GM12878 (cell line): ENCODE measurements around the gene CCDC137. TPM values are rescaled to one million over a fixed set of nuclear protein-coding genes. Genes with fewer than 3 reads are reported as not detected.
A peak's percentile ranks its signal among the peaks of the same experiment; 100 is the strongest.

Source experiments
- ATAC-seq: fragments of 200-7000 bp; cut with Tn5 transposase; 3 replicates; pipeline ENCODE4 v1.9.1; 2020; ENCODE audit warnings: mild to moderate bottlenecking, moderate library complexity
- BruUV-seq: library from RNA; stranded (reverse); fragments of 400-500 nt; replicated peaks from 2 replicates; lab custom pipeline; 2021; lab: Mats Ljungman, UMichigan
- CTCF ChIA-PET: fragments of 300-600 bp; sonication (Branson Sonifier 250); formaldehyde crosslinking; extraction: SDS; loops from one replicate; lab custom pipeline; 2021; ENCODE audit warnings: inconsistent platforms; lab: Yijun Ruan, JAX
- POLR2A ChIA-PET: fragments of 350-600 bp; formaldehyde crosslinking; extraction: SDS; loops from one replicate; lab custom pipeline; 2021; ENCODE audit warnings: inconsistent platforms; lab: Charles Lee
- RAD21 ChIA-PET: fragments of 300-600 bp; sonication (Branson Sonifier 250); formaldehyde crosslinking; loops from one replicate; lab custom pipeline; 2023; ENCODE audit warnings: antibody characterized with exemption; ENCODE audit not compliant: unreplicated experiment; lab: Charles Lee
- SMC1A ChIA-PET: fragments of 300-600 bp; sonication (Branson Sonifier 250); formaldehyde crosslinking; loops from one replicate; lab custom pipeline; 2023; ENCODE audit not compliant: unreplicated experiment, uncharacterized antibody; lab: Charles Lee
- DNase-seq: peaks from one replicate; pipeline ENCODE4 v3.0.0-alpha.2; 2011; ENCODE audit warnings: low read depth, low spot score
- FAIRE-seq: peaks from 3 replicates; lab custom pipeline; 2011; peaks lifted over from hg19 to GRCh38; lab: Jason Lieb, UNC
- H2AFZ ChIP-seq: 2 replicates; pipeline ENCODE4 v1.6.0; 2011; ENCODE audit warnings: low read depth, low read length, control low read depth; ENCODE audit not compliant: control insufficient read depth
- H3K27ac ChIP-seq: 2 replicates; pipeline ENCODE4 v1.5.1; 2011; ENCODE audit warnings: control low read depth; ENCODE audit not compliant: control insufficient read depth, insufficient read depth
- H3K27me3 ChIP-seq, 2 experiments: replicated peaks in 1 of 2; 2 replicates each; pipeline versions ENCODE4 v1.6.0 to v1.6.1; 2011; ENCODE audit warnings: low read length in 1 of 2; ENCODE audit not compliant: control insufficient read depth in 2 of 2, insufficient read depth in 2 of 2
- H3K36me3 ChIP-seq, 2 experiments: 2 replicates each; pipeline ENCODE4 v1.5.1; 2011; ENCODE audit warnings: low read length in 1 of 2; ENCODE audit not compliant: control insufficient read depth in 2 of 2, insufficient read depth in 2 of 2
- H3K4me1 ChIP-seq: 2 replicates; pipeline ENCODE4 v1.6.1; 2011; ENCODE audit warnings: mild to moderate bottlenecking, low read length, moderate library complexity, mixed read lengths; ENCODE audit not compliant: control insufficient read depth, insufficient read depth
- H3K4me2 ChIP-seq: 2 replicates; pipeline ENCODE4 v1.6.0; 2011; ENCODE audit warnings: control low read depth; ENCODE audit not compliant: control insufficient read depth, insufficient read depth
- H3K4me3 ChIP-seq: fragments of 200-600 bp; sonication (generic); 2 replicates; pipeline ENCODE4 v1.5.1; 2016
- H3K79me2 ChIP-seq: 2 replicates; pipeline ENCODE4 v1.6.0; 2011; ENCODE audit warnings: low read length; ENCODE audit not compliant: control insufficient read depth, insufficient read depth
- H3K9ac ChIP-seq: 2 replicates; pipeline ENCODE4 v1.8.0; 2011; ENCODE audit warnings: low read length, control low read depth, mixed read lengths; ENCODE audit not compliant: control insufficient read depth, insufficient read depth
- H3K9me3 ChIP-seq: replicated peaks from 3 replicates; pipeline ENCODE4 v1.5.1; 2011; ENCODE audit warnings: mild to moderate bottlenecking, low read length; ENCODE audit not compliant: control insufficient read depth, insufficient read depth
- H4K20me1 ChIP-seq: 2 replicates; pipeline ENCODE4 v1.6.0; 2011; ENCODE audit not compliant: control insufficient read depth, insufficient read depth
- E2F8 ChIP-seq: fragments of 450-650 bp; IDR thresholded peaks from 2 replicates; pipeline ENCODE4 v1.6.1; 2018; ENCODE audit warnings: mild to moderate bottlenecking, low read depth, moderate library complexity; ENCODE audit not compliant: partially characterized antibody
- POLR2A ChIP-seq: IDR thresholded peaks from 2 replicates; pipeline ENCODE4 v1.6.1; 2011; ENCODE audit warnings: low read depth, mild to moderate bottlenecking, low read length
- POLR2AphosphoS2 ChIP-seq: IDR thresholded peaks from 2 replicates; pipeline ENCODE4 v1.6.1; 2011; ENCODE audit warnings: low read depth, mild to moderate bottlenecking, low read length, improper control_type of control experiment, moderate library complexity
- SIX5 ChIP-seq: IDR thresholded peaks from 2 replicates; pipeline ENCODE4 v1.6.1; 2011; ENCODE audit warnings: mild to moderate bottlenecking, low read depth, low read length, moderate library complexity; ENCODE audit not compliant: severe bottlenecking
- SPI1 ChIP-seq: IDR thresholded peaks from 2 replicates; pipeline ENCODE4 v1.6.1; 2011; ENCODE audit warnings: low read depth, mild to moderate bottlenecking, low read length, moderate library complexity, borderline replicate concordance; ENCODE audit not compliant: insufficient read depth
- ZBTB11 ChIP-seq: fragments of 450-650 bp; formaldehyde crosslinking; IDR thresholded peaks from 2 replicates; pipeline ENCODE4 v1.5.0; 2022; ENCODE audit warnings: mild to moderate bottlenecking, missing genetic modification characterization
- ZNF217 ChIP-seq: fragments of 450-650 bp; IDR thresholded peaks from 2 replicates; pipeline ENCODE4 v1.6.1; 2017; ENCODE audit warnings: antibody characterized with exemption, mild to moderate bottlenecking
- ZSCAN29 ChIP-seq: fragments of 450-650 bp; IDR thresholded peaks from 2 replicates; pipeline ENCODE4 v1.6.1; 2017; ENCODE audit warnings: mild to moderate bottlenecking, moderate library complexity
- WGBS: methylation state at CpG from one replicate; pipeline ENCODE4 v1.1.6; 2016; ENCODE audit warnings: low lambda C conversion rate; ENCODE audit not compliant: insufficient replicate concordance, insufficient coverage; ENCODE audit errors: missing lambda C conversion rate; 5-methylcytosine and 5-hydroxymethylcytosine counted together
- in situ Hi-C: fragments of 300-500 bp; cut with MboI; formaldehyde crosslinking; loops from 9 replicates; pipeline ENCODE4 v1.14.3; 2018; ENCODE audit warnings: mixed read lengths
- intact Hi-C: fragments of 100-400 bp; cut with micrococcal nuclease; formaldehyde crosslinking; loops from one replicate; pipeline ENCODE4 v1.14.2; 2022; ENCODE audit not compliant: unreplicated experiment
- polyA plus RNA-seq, 11 experiments: library from polyadenylated mRNA; depleted of rRNA in 4 of 11; unstranded in 6 of 11; stranded (reverse) in 5 of 11; fragments of >200 nt; fragmentation: Nextera tagmentation in 4 of 11; fragmentation: Illumina TruSeq in 1 of 11; extraction: Ambion mirVana in 4 of 11; extraction: Trizol in 1 of 11; gene quantifications; 1 replicate in 1 of 11; 2 replicates in 10 of 11; pipeline versions ENCODE4 v1.2.1 to v1.2.3, GENCODE V29; 2011 to 2016; ENCODE audit warnings: inconsistent platforms in 2 of 11, missing spikeins in 2 of 11, low read depth in 1 of 11
- total RNA-seq, 4 experiments: library from RNA; depleted of rRNA in 3 of 4; stranded (reverse); fragments of >200 nt in 3 of 4; fragmentation: Illumina TruSeq in 1 of 4; extraction: Trizol in 1 of 4; gene quantifications; 2 replicates each; pipeline versions ENCODE4 v1.2.1 to v1.2.3, GENCODE V29; 2013 to 2021

Gene CCDC137
- total and polyA plus RNA-seq, 10 of the 15 experiments (the other 5 are each of a cell fraction or from before 2014, with no cell fraction given) = 2.2 to 45.4 (median 22.1) TPM

- TF ChIP-seq ZNF217 (no peak), POLR2A (0 out of 2 replicates have a peak, but pooled peaks have one; percentile 16)
- in situ Hi-C loops (no loop called here), intact Hi-C loops (no loop called here)
- BruUV-seq = no TSS peak
- no peak for FAIRE-seq
- SMC1A ChIA-PET = interaction anchor here (0.7 to 0.8 kb wide), 2 partner anchors 17 to 20 kb away, joined by 3 read pairs; no protein-coding TSS in a partner anchor
- RAD21 ChIA-PET = no interaction called here
- CTCF ChIA-PET = interaction anchor here (1.6 kb wide), 1 partner anchor 17 kb away, joined by 4 read pairs; no protein-coding TSS in a partner anchor
- Histone ChIP-seq H4K20me1 (peaks cover 8% of the 10 kb centered on the region), H2AFZ (no peak overlapping the region), H3K4me1 (peaks cover 11% of the 10 kb centered on the region), H3K4me2 (peak overlapping the region; percentile 97), H3K79me2 (peaks cover 38% of the 10 kb centered on the region), H3K9me3 (no peaks in the 10 kb centered on the region), H3K36me3 (peaks cover 4 to 21% of the 10 kb centered on the region in 2 experiments; a peak in 3 of 4 replicates), H3K27me3 (no peaks in the 10 kb centered on the region), H3K27ac (peak overlapping the region; percentile 78), H3K9ac (peak overlapping the region; percentile 95), H3K4me3 (peak overlapping the region; percentile 95)
- ATAC-seq = no peak
- POLR2A ChIA-PET = interaction anchor here (0.6 to 4.0 kb wide), 4 partner anchors 9 to 177 kb away, joined by 3 to 32 read pairs (median 4); partner anchors contain the start of gene MRPL12
- DNase-seq = no peak
- 34% methylated on average over 11 of the region's 12 CpGs for WGBS
Observed at GRCh38 chr17:81685108-81685507, 18.6 kb downstream of the CCDC137 start.

GRCh38 chr17:81686614-81687013 is 20.1 kb downstream of the CCDC137 start:
- DNase-seq = no peak
- TF ChIP-seq ZSCAN29 = no peak
- TF ChIP-seq SIX5 = no peak
- TF ChIP-seq POLR2AphosphoS2 = no peak
- TF ChIP-seq ZBTB11 (CRISPR knock-in tag) = no peak
- TF ChIP-seq SPI1 = no peak
- TF ChIP-seq E2F8 = no peak
- intact Hi-C loops (no loop called here), in situ Hi-C loops (no loop called here)
- H3K4me3 ChIP-seq = no peak overlapping the region
- H3K27me3 ChIP-seq = no peaks in the 10 kb centered on the region
- no peak for FAIRE-seq
- H4K20me1 ChIP-seq = peaks cover 8% of the 10 kb centered on the region
- ChIA-PET CTCF (no interaction called here), SMC1A (no interaction called here), RAD21 (no interaction called here), POLR2A (no interaction called here)
- no TSS peak for BruUV-seq
- no peak for ATAC-seq
- H3K79me2 ChIP-seq = peaks cover 38% of the 10 kb centered on the region
- peaks cover 11% of the 10 kb centered on the region for H3K4me1 ChIP-seq
- no peak overlapping the region for H3K27ac ChIP-seq
- H3K4me2 ChIP-seq = no peak overlapping the region
- H3K9me3 ChIP-seq = no peaks in the 10 kb centered on the region
- H2AFZ ChIP-seq = no peak overlapping the region
- WGBS = 96% methylated on average over 20 of the region's 20 CpGs
- H3K36me3 ChIP-seq = peaks cover 5 to 29% of the 10 kb centered on the region in 2 experiments; a peak in 3 of 4 replicates
- no peak overlapping the region for H3K9ac ChIP-seq
